SK-N-SH (cell line): ENCODE data around the gene ZRANB3. TPM values are rescaled to one million over a fixed set of nuclear protein-coding genes. Genes with fewer than 3 reads are reported as not detected.
"Not testable (repeated sequence)": the region's sequence is repeated elsewhere in the genome, so short reads cannot be mapped to it uniquely, and the experiment has no call there.

Experiments used
- CTCF ChIA-PET: fragments of 300-600, 350-600 bp; formaldehyde crosslinking; extraction: SDS; loops from one replicate; lab custom pipeline; 2021; lab: Yijun Ruan, JAX
- POLR2A ChIA-PET: fragments of 350-600 bp; sonication (Branson Sonifier 250); formaldehyde crosslinking; extraction: SDS; loops from one replicate; lab custom pipeline; 2020; ENCODE audit warnings: antibody characterized with exemption, inconsistent platforms; lab: Yijun Ruan, JAX
- DNase-seq: peaks from one replicate; pipeline ENCODE4 v3.0.0; 2012
- H2AFZ ChIP-seq: fragments of 200-600 bp; sonication (generic); 2 replicates; pipeline ENCODE4 v1.8.1; 2016; ENCODE audit warnings: antibody characterized with exemption, mild to moderate bottlenecking, low read depth
- H3F3A ChIP-seq: fragments of 200-600 bp; sonication (generic); replicated peaks from 2 replicates; pipeline ENCODE3; 2016; ENCODE audit warnings: antibody characterized with exemption, mild to moderate bottlenecking; ENCODE audit not compliant: insufficient read depth
- H3K27ac ChIP-seq, 2 experiments: fragments of 200-500 bp in 1 of 2; fragments of 200-600 bp in 1 of 2; sonication (Bioruptor generic) in 1 of 2; sonication (generic), shearing (Covaris generic) in 1 of 2; 2 replicates each; pipeline versions ENCODE4 v1.5.1 to v1.6.1; 2014 to 2016; ENCODE audit warnings: low read depth in 2 of 2, inconsistent platforms in 1 of 2, low read length in 1 of 2, mild to moderate bottlenecking in 1 of 2, mixed read lengths in 1 of 2
- H3K27me3 ChIP-seq: fragments of 200-600 bp; sonication (generic), shearing (Covaris generic); 2 replicates; pipeline ENCODE4 v1.6.1; 2016; ENCODE audit warnings: mixed run types; ENCODE audit not compliant: insufficient read depth
- H3K36me3 ChIP-seq, 2 experiments: fragments of 200-500 bp in 1 of 2; fragments of 200-600 bp in 1 of 2; sonication (Bioruptor generic) in 1 of 2; sonication (generic) in 1 of 2; replicated peaks in 1 of 2; 2 replicates each; pipeline versions ENCODE3 to v1.5.1; 2014 to 2016; ENCODE audit warnings: low read length in 1 of 2, mild to moderate bottlenecking in 1 of 2; ENCODE audit not compliant: insufficient read depth in 2 of 2, control insufficient read depth in 1 of 2
- H3K4me1 ChIP-seq, 2 experiments: fragments of 200-500 bp in 1 of 2; fragments of 200-600 bp in 1 of 2; sonication (Bioruptor generic) in 1 of 2; sonication (generic), shearing (Covaris generic) in 1 of 2; 2 replicates each; pipeline versions ENCODE4 v1.5.1 to v1.6.1; 2014 to 2016; ENCODE audit warnings: low read depth in 1 of 2, low read length in 1 of 2, mixed run types in 1 of 2; ENCODE audit not compliant: insufficient read depth in 2 of 2, control insufficient read depth in 1 of 2
- H3K4me2 ChIP-seq: fragments of 200-600 bp; sonication (generic), shearing (Covaris generic); 2 replicates; pipeline ENCODE4 v1.6.1; 2017; ENCODE audit warnings: mixed run types
- H3K4me3 ChIP-seq, 2 experiments: fragments of 200-500 bp in 1 of 2; fragments of 200-600 bp in 1 of 2; sonication (Bioruptor generic) in 1 of 2; sonication (generic), shearing (Covaris generic) in 1 of 2; 2 replicates each; pipeline versions ENCODE4 v1.5.1 to v1.8.1; 2014 to 2016; ENCODE audit warnings: low read depth in 2 of 2, inconsistent platforms in 1 of 2, low read length in 1 of 2, mild to moderate bottlenecking in 1 of 2, mixed read lengths in 1 of 2, moderate library complexity in 1 of 2
- H3K79me2 ChIP-seq: fragments of 200-600 bp; sonication (generic); 2 replicates; pipeline ENCODE4 v1.8.1; 2017; ENCODE audit warnings: mild to moderate bottlenecking; ENCODE audit not compliant: insufficient read depth
- H3K9ac ChIP-seq: fragments of 200-600 bp; sonication (generic); 2 replicates; pipeline ENCODE4 v1.6.1; 2017; ENCODE audit warnings: mixed run types
- H3K9me2 ChIP-seq: fragments of 200-600 bp; sonication (generic); 2 replicates; pipeline ENCODE4 v1.6.1; 2017; ENCODE audit warnings: mixed run types
- H3K9me3 ChIP-seq: fragments of 200-600 bp; sonication (generic); 2 replicates; pipeline ENCODE4 v1.6.1; 2017; ENCODE audit warnings: mixed run types, mild to moderate bottlenecking, moderate library complexity
- H4K20me1 ChIP-seq: fragments of 200-600 bp; sonication (generic); 2 replicates; pipeline ENCODE4 v1.6.1; 2017; ENCODE audit warnings: mild to moderate bottlenecking, mixed run types; ENCODE audit not compliant: insufficient read depth
- EZH2phosphoT487 ChIP-seq: fragments of 200-600 bp; sonication (generic); IDR thresholded peaks from 2 replicates; pipeline ENCODE4 v1.6.1; 2017; ENCODE audit warnings: low read depth, mixed run types, mild to moderate bottlenecking, antibody characterized with exemption, moderate library complexity, borderline replicate concordance
- GABPA ChIP-seq: IDR thresholded peaks from 2 replicates; pipeline ENCODE4 v1.4.0; 2012; ENCODE audit warnings: low read depth, mild to moderate bottlenecking
- MXI1 ChIP-seq: IDR thresholded peaks from 2 replicates; pipeline ENCODE4 v1.6.1; 2012; ENCODE audit warnings: mild to moderate bottlenecking, low read depth, low read length, improper control_type of control experiment
- NFIC ChIP-seq: IDR thresholded peaks from 2 replicates; pipeline ENCODE4 v1.4.0; 2012; ENCODE audit warnings: borderline replicate concordance
- RCOR1 ChIP-seq: fragments of 150-350 bp; IDR thresholded peaks from 2 replicates; pipeline ENCODE4 v1.6.1; 2017; ENCODE audit warnings: antibody characterized with exemption, low read length
- REST ChIP-seq: IDR thresholded peaks from 2 replicates; pipeline ENCODE4 v1.6.1; 2012; ENCODE audit warnings: mild to moderate bottlenecking, low read depth, low read length, moderate library complexity
- YY1 ChIP-seq: IDR thresholded peaks from 2 replicates; pipeline ENCODE4 v1.4.0; 2012; ENCODE audit warnings: low read depth, mild to moderate bottlenecking
- whole genome bisulfite sequencing: methylation state at CpG from one replicate; pipeline ENCODE4 v1.1.6; 2017; ENCODE audit warnings: low lambda C conversion rate; 5-methylcytosine and 5-hydroxymethylcytosine counted together
- polyA plus RNA-seq, 3 experiments: library from polyadenylated mRNA; depleted of rRNA; stranded (reverse); fragments of >200 nt; gene quantifications; 2 replicates each; pipeline ENCODE4 v1.2.3, GENCODE V29; 2012
- small RNA-seq, 7 experiments: library from RNA; depleted of rRNA; stranded (forward); fragments of <200 nt; gene quantifications; one replicate each; pipeline ENCODE3, GENCODE V24; 2012

The ZRANB3 gene
- polyA plus RNA-seq, 1 of the 3 experiments (the other 2 are of a cell fraction), result 4.1 TPM

GRCh38 chr2:135091681-135092080 lies 439.3 kb downstream of the ZRANB3 start:
- H3K27ac ChIP-seq, result no peak overlapping the region
- no peaks in the 10 kb centered on the region for H4K20me1 ChIP-seq
- no peak overlapping the region for H2AFZ ChIP-seq
- no peak for DNase-seq
- H3K9me3 ChIP-seq, result no peaks in the 10 kb centered on the region
- POLR2A ChIA-PET, result no interaction called here
- no peaks in the 10 kb centered on the region for H3K9me2 ChIP-seq
- no peaks in the 10 kb centered on the region for H3K27me3 ChIP-seq
- H3K4me2 ChIP-seq, result no peak overlapping the region
- peaks cover 7% of the 10 kb centered on the region for H3F3A ChIP-seq
- H3K4me1 ChIP-seq, result no peaks in the 10 kb centered on the region; a peak in 1 of 4 replicates
- peaks cover 18 to 46% of the 10 kb centered on the region in 2 experiments for H3K36me3 ChIP-seq
- CTCF ChIA-PET, result interaction anchor here (1.6 kb wide), 1 partner anchor 706 kb away, joined by 4 read pairs; no protein-coding TSS in a partner anchor
- WGBS, result 89% methylated on average over 1 of the region's 1 CpG
- no peak for TF ChIP-seq YY1
- no peak for TF ChIP-seq NFIC
- no peak for TF ChIP-seq GABPA
- no peak for TF ChIP-seq RCOR1
- no peak for TF ChIP-seq EZH2phosphoT487
- no peak for TF ChIP-seq MXI1
- TF ChIP-seq REST, result no peak
- H3K4me3 ChIP-seq, result no peak overlapping the region
- no peak overlapping the region for H3K9ac ChIP-seq
- H3K79me2 ChIP-seq, result peaks cover 57% of the 10 kb centered on the region

- 92% methylated on average over 4 of the region's 4 CpGs for WGBS
- POLR2A ChIA-PET, H3K9me3 ChIP-seq, H3K27me3 ChIP-seq, H2AFZ ChIP-seq, H4K20me1 ChIP-seq, H3K9ac ChIP-seq, H3K4me1 ChIP-seq, DNase-seq, CTCF ChIA-PET, H3F3A ChIP-seq, H3K9me2 ChIP-seq, H3K4me2 ChIP-seq, H3K4me3 ChIP-seq, H3K27ac ChIP-seq: not testable (repeated sequence)
- Histone ChIP-seq H3K36me3 (peaks cover 17 to 41% of the 10 kb centered on the region in 2 experiments), H3K79me2 (peaks cover 75% of the 10 kb centered on the region)
Observed at GRCh38 chr2:135089597-135089996, 441.4 kb downstream of the ZRANB3 start.

Small RNA genes within 50 kb of the gene (small RNA-seq; reads per million reads assigned to genes)
- gene SNORA40B, result 0 reads per million in 7 experiments

Other genes with a start within 250 kb of the ZRANB3 start
- gene R3HDM1, start 266 bp upstream of the ZRANB3 start, polyA plus RNA-seq (2012; rRNA removed), result 38.2 and 56.8 TPM in 2 replicates
- gene UBXN4, start 210.6 kb upstream of the ZRANB3 start, polyA plus RNA-seq (2012; rRNA removed), result 32.7 and 48.7 TPM in 2 replicates